ENCODE measurements around the gene DGKB.

- no peak for TF ChIP-seq CTCF (conservative IDR thresholded peaks at IDR 0.05 in 1 of 2, IDR thresholded peaks at IDR 0.05 in 1 of 2; ENCODE audit: low read depth in 1 of 2, low read length in 2 of 2)
- no peak for TF ChIP-seq EZH2 (IDR thresholded peaks at IDR 0.05; ENCODE audit: low read length, missing control alignments)
Observed at GRCh38 chr7:14123923-14124322, 778.6 kb downstream of the DGKB start.
